Chondrocyte (in vitro differentiated cells): ENCODE data around the gene RAB11FIP3. TPM values are rescaled to one million over a fixed set of nuclear protein-coding genes. Genes with fewer than 3 reads are reported as not detected.

Experiments used
- DNase-seq: peaks from one replicate; pipeline ENCODE4 v3.0.0; 2021; ENCODE audit warnings: mixed read lengths, low spot score
- H3K27ac Mint-ChIP-seq: one replicate; pipeline ENCODE4 v1.8.0; 2021; ENCODE audit warnings: mild to moderate bottlenecking, moderate library complexity, mixed read lengths; ENCODE audit not compliant: unreplicated experiment
- H3K27me3 Mint-ChIP-seq: 2 replicates; pipeline ENCODE4 v1.8.0; 2021; ENCODE audit warnings: low read depth, mixed read lengths
- H3K36me3 Mint-ChIP-seq: 2 replicates; pipeline ENCODE4 v1.8.0; 2021; ENCODE audit warnings: low read depth, mixed read lengths
- H3K4me1 Mint-ChIP-seq: 2 replicates; pipeline ENCODE4 v1.8.0; 2021; ENCODE audit warnings: low read depth, mild to moderate bottlenecking, mixed read lengths
- H3K4me3 Mint-ChIP-seq: one replicate; pipeline ENCODE4 v1.8.0; 2021; ENCODE audit warnings: mild to moderate bottlenecking, moderate library complexity, mixed read lengths; ENCODE audit not compliant: unreplicated experiment
- H3K9me3 Mint-ChIP-seq: 2 replicates; pipeline ENCODE4 v1.8.0; 2021; ENCODE audit warnings: low read depth, mixed read lengths
- total RNA-seq: library from RNA; stranded (reverse); gene quantifications from 3 replicates; pipeline ENCODE4 v1.2.1, GENCODE V29; 2021
- TF ChIP-seq, protein P1 (sequence below): fragments of 200-600 bp; sonication (generic); IDR thresholded peaks from 2 replicates; pipeline ENCODE4 v1.5.0; 2021; ENCODE audit warnings: antibody characterized with exemption, mild to moderate bottlenecking, moderate library complexity

RAB11FIP3 gene
- total RNA-seq, 1 donor from 2014 or later = 45.1 TPM

DNA sequence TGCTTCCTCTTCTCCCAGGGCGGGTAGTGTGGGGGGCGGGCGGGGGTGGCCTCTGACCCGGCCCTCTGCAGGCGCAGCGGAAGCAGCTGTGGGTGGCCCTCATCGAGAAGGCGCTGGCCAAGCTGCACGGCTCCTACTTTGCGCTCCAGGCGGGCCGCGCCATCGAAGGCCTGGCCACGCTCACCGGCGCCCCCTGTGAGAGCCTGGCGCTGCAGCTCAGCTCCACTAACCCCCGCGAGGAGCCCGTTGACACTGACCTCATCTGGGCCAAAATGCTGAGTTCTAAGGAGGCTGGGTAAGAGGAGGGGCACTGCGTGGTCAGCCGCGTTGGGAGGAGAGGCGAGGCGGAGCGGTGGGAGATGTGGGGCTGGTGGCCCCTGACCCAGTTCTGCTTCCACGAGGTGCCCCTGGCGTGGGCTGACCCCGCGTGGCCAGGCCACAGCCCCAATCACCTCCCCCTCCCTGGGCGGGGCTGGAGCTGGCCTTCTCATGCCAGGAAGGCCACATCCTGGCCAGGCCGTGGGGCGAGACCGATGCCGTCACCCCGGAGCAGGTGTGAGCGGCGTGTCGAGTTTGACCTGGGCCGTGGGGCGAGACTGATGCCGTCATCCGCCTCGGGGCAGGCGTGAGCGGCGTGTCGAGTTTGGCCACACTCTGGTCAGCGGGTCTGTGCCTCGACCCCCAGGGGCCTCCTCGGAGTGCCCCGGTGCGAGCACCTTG, 124.3 kb downstream of the RAB11FIP3 start:
- no peak overlapping the region for H3K4me3 Mint-ChIP-seq
- peaks cover 3% of the 10 kb centered on the region for H3K4me1 Mint-ChIP-seq
- no peak for DNase-seq
- H3K9me3 Mint-ChIP-seq = no peaks in the 10 kb centered on the region
- no peak overlapping the region for H3K27ac Mint-ChIP-seq
- TF ChIP-seq, protein P1, sequence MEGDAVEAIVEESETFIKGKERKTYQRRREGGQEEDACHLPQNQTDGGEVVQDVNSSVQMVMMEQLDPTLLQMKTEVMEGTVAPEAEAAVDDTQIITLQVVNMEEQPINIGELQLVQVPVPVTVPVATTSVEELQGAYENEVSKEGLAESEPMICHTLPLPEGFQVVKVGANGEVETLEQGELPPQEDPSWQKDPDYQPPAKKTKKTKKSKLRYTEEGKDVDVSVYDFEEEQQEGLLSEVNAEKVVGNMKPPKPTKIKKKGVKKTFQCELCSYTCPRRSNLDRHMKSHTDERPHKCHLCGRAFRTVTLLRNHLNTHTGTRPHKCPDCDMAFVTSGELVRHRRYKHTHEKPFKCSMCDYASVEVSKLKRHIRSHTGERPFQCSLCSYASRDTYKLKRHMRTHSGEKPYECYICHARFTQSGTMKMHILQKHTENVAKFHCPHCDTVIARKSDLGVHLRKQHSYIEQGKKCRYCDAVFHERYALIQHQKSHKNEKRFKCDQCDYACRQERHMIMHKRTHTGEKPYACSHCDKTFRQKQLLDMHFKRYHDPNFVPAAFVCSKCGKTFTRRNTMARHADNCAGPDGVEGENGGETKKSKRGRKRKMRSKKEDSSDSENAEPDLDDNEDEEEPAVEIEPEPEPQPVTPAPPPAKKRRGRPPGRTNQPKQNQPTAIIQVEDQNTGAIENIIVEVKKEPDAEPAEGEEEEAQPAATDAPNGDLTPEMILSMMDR = peak; percentile 44
- no peaks in the 10 kb centered on the region for H3K27me3 Mint-ChIP-seq
- H3K36me3 Mint-ChIP-seq = peaks cover 1% of the 10 kb centered on the region

DNA sequence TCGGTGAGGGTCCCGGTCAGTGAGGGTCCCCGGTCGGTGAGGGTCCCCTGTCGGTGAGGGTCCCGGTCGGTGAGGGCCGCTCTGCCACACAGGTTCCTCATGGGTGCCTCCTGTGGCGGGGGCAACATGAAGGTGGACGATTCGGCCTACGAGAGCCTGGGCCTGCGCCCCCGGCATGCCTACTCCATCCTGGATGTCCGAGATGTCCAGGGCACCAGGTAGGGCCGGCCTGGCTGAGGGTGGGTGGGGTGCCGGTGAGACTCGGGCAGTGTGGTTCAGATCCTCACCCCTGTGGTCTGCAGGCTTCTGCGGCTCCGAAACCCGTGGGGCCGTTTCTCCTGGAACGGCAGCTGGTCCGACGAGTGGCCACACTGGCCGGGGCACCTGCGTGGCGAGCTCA, 125.8 kb downstream of the RAB11FIP3 start:
- DNase-seq = no peak
- no peaks in the 10 kb centered on the region for H3K9me3 Mint-ChIP-seq
- H3K4me3 Mint-ChIP-seq = no peak overlapping the region
- H3K36me3 Mint-ChIP-seq = peaks cover 1% of the 10 kb centered on the region
- H3K27ac Mint-ChIP-seq = no peak overlapping the region
- no peaks in the 10 kb centered on the region for H3K27me3 Mint-ChIP-seq
- TF ChIP-seq, protein P1 = no peak
- peaks cover 3% of the 10 kb centered on the region for H3K4me1 Mint-ChIP-seq

DNA sequence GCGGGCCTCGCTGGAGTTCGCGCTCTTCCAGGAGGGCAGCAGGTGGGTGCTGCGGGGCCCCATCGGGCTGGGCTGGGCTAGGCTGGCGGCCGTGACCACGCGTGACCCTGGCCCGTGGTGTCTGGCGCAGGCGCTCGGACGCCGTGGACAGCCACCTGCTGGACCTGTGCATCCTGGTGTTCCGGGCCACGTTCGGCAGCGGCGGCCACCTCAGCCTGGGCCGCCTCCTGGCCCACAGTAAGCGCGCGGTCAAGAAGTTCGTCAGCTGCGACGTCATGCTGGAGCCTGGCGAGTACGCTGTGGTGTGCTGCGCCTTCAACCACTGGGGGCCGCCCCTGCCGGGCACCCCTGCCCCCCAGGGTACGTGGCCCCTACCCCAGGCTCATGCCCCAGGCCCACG, 126.7 kb downstream of the RAB11FIP3 start:
- TF ChIP-seq, protein P1 = no peak
- Mint-ChIP-seq H3K27ac (no peak overlapping the region), H3K36me3 (peaks cover 1% of the 10 kb centered on the region), H3K9me3 (no peaks in the 10 kb centered on the region), H3K4me3 (no peak overlapping the region), H3K4me1 (peaks cover 3% of the 10 kb centered on the region), H3K27me3 (no peaks in the 10 kb centered on the region)
- DNase-seq = no peak

DNA sequence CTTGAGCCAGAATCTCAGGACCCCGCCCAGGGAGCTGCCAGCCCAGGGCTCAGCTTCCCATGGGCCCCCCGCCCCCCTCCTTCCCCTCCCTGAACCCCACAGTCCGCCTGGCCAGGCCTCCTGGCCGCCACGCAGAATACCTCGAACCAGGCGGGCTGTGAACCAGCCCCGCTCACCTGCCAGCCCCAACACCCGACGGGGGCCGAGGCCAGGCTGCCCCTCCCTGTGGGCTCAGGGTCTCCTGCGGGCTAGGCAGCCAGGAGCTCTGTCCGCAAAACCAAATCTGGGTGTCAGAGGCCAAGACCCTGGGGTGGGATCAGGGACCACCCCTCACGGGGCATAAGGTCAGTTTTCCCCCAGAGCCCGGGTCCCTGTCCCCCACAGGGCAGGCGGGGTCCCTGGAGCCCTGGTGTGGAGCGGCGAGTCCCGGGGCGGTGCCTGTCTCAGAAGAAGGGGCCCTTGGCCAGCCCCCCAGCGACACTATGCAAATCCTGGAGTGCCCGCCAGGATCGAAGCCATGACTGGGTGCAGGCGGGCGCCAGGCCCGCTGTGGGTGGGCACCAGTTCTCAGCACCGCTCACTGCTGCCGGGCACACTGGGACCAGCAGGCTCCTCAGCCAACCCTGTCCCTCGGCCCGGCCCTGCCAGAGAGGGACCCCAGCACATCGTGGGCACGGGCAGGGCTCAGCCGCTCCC, 128.3 kb downstream of the RAB11FIP3 start:
- no peak overlapping the region for H3K4me3 Mint-ChIP-seq
- TF ChIP-seq, protein P1 = no peak
- H3K36me3 Mint-ChIP-seq = peaks cover 1% of the 10 kb centered on the region
- no peak for DNase-seq
- peaks cover 3% of the 10 kb centered on the region for H3K4me1 Mint-ChIP-seq
- no peak overlapping the region for H3K27ac Mint-ChIP-seq
- H3K27me3 Mint-ChIP-seq = peaks cover 4% of the 10 kb centered on the region
- no peaks in the 10 kb centered on the region for H3K9me3 Mint-ChIP-seq

DNA sequence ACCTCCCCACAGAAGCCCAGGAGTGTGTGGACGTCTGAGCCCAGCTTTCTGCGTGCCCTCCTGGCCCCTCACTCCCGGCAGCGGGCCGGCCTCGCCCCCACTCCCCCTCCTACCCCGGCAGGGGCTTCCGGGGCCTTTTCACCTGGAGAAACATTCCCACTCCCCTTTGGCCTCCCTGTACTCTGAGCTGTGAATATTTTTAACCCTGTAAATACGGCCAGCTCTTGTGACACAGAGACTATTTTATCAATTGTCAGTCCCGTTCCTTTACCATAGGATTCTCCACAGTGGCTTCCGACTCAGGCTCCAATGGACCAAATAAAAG, 128.8 kb downstream of the RAB11FIP3 start:
- Mint-ChIP-seq H3K27me3 (peaks cover 4% of the 10 kb centered on the region), H3K36me3 (peaks cover 1% of the 10 kb centered on the region), H3K4me1 (peaks cover 3% of the 10 kb centered on the region), H3K27ac (no peak overlapping the region), H3K9me3 (no peaks in the 10 kb centered on the region), H3K4me3 (no peak overlapping the region)
- no peak for DNase-seq
- TF ChIP-seq, protein P1 = no peak
